ENCODE data around the gene ANTXR2. TPM values are rescaled to one million over a fixed set of nuclear protein-coding genes. Genes with fewer than 3 reads are reported as not detected.

ANTXR2 gene
- total RNA-seq, 2 experiments from 2014 or later = 15.3 to 16.7 TPM

DNA sequence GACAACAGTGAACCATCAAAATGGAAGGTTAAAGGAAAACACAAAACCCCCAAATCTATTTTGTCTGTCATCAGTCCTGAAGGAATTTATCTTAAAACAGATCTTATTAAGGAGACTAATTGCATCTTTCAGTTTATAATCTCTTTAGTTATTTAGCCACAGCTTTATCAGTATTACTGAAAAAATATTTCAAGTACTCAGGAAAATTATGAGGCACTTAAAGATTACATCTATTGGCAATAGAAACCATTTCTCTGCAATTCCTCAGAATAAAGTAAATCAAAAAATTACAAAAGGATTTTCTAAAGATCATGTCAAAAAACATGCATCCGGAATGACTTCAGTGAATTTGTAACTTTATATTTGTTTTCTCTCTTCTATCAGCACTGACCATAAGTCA is 35.2 kb downstream of the ANTXR2 start:
- no peak overlapping the region for H3K4me3 ChIP-seq (ENCODE audit: low read length)
- CTCF ChIA-PET = no interaction called here
- H3K27ac Mint-ChIP-seq = peak overlapping the region; percentile 58
- H3K9me3 Mint-ChIP-seq = no peaks in the 10 kb centered on the region
- POLR2A ChIA-PET = interaction anchor here (0.8 kb wide), 1 partner anchor 165 kb away, joined by 3 read pairs; no protein-coding TSS in a partner anchor
- H3K27ac ChIP-seq (ENCODE audit: low read depth in 1 of 2, low read length in 2 of 2) = no peak overlapping the region
- no peaks in the 10 kb centered on the region for H3K27me3 Mint-ChIP-seq
- H3K36me3 ChIP-seq (ENCODE audit: insufficient read depth, low read length) = peaks cover 10% of the 10 kb centered on the region
- H3K4me1 ChIP-seq (ENCODE audit: insufficient read depth, low read length) = peaks cover 12% of the 10 kb centered on the region
- peaks cover 23% of the 10 kb centered on the region for H3K4me1 Mint-ChIP-seq (ENCODE audit: low read depth)
- TF ChIP-seq, protein P1, sequence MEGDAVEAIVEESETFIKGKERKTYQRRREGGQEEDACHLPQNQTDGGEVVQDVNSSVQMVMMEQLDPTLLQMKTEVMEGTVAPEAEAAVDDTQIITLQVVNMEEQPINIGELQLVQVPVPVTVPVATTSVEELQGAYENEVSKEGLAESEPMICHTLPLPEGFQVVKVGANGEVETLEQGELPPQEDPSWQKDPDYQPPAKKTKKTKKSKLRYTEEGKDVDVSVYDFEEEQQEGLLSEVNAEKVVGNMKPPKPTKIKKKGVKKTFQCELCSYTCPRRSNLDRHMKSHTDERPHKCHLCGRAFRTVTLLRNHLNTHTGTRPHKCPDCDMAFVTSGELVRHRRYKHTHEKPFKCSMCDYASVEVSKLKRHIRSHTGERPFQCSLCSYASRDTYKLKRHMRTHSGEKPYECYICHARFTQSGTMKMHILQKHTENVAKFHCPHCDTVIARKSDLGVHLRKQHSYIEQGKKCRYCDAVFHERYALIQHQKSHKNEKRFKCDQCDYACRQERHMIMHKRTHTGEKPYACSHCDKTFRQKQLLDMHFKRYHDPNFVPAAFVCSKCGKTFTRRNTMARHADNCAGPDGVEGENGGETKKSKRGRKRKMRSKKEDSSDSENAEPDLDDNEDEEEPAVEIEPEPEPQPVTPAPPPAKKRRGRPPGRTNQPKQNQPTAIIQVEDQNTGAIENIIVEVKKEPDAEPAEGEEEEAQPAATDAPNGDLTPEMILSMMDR (IDR thresholded peaks at IDR 0.05) = no peak
- intact Hi-C loops (cut with DNase I, micrococcal nuclease) = no loop called here
- no peak overlapping the region for H3K4me3 Mint-ChIP-seq
- no peaks in the 10 kb centered on the region for H3K9me3 ChIP-seq (ENCODE audit: control insufficient read depth in 1 of 2, insufficient read depth in 1 of 2, low read length in 2 of 2)
- no peak for DNase-seq
- ATAC-seq (ENCODE audit: poor library complexity) = no peak
- no peaks in the 10 kb centered on the region for H3K27me3 ChIP-seq (ENCODE audit: control insufficient read depth in 1 of 2, insufficient read depth in 2 of 2, low read length in 2 of 2)
- H3K36me3 Mint-ChIP-seq (ENCODE audit: low read depth) = peaks cover 52% of the 10 kb centered on the region

DNA sequence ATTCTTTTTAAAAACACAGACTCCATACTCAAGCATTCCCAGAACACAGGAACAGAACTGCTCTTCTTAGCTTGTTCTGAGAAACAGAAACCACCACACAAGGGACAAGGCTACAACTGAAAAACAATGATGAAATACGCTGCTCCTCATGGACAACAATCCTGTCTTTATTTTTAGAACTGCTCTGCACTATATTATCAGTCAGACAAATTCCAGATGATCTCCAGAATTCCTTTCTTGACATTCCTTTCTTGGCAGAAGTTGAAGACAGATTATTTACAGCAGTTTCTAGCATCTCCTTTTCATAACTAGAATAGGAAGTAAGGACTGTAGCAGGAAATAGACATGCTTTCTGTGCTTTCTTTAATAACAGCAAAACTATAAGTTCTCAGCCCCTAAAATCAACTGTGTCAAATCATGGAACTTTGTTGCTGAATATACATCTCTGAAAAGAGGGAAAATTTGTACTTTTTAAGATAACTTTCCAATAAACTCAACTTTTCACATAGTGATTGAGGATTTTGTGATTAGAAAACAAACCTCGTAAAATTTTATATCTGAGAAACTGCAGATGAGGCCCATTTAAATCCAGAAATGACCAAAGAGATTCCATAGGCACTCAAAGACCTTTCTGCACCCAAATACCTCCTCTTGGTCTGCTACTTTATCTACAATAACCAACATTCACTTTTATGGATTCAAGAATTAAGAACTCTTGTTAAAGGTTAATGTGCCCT is 35.9 kb downstream of the ANTXR2 start:
- Histone ChIP-seq H3K4me1 (ENCODE audit: insufficient read depth, low read length) (peaks cover 12% of the 10 kb centered on the region), H3K9me3 (ENCODE audit: control insufficient read depth in 1 of 2, insufficient read depth in 1 of 2, low read length in 2 of 2) (no peaks in the 10 kb centered on the region), H3K36me3 (ENCODE audit: insufficient read depth, low read length) (peaks cover 16% of the 10 kb centered on the region), H3K27me3 (ENCODE audit: control insufficient read depth in 1 of 2, insufficient read depth in 2 of 2, low read length in 2 of 2) (no peaks in the 10 kb centered on the region), H3K4me3 (ENCODE audit: low read length) (no peak overlapping the region), H3K27ac (ENCODE audit: low read depth in 1 of 2, low read length in 2 of 2) (peak overlapping the region in 1 of 2 donors; percentile 40)
- Mint-ChIP-seq H3K4me1 (ENCODE audit: low read depth) (peaks cover 23% of the 10 kb centered on the region), H3K4me3 (peak overlapping the region; percentile 62), H3K36me3 (ENCODE audit: low read depth) (peaks cover 52% of the 10 kb centered on the region), H3K9me3 (no peaks in the 10 kb centered on the region), H3K27me3 (no peaks in the 10 kb centered on the region), H3K27ac (peak overlapping the region; percentile 58)
- DNase-seq = no peak
- no peak for ATAC-seq (ENCODE audit: poor library complexity)
- TF ChIP-seq, protein P1 (IDR thresholded peaks at IDR 0.05) = no peak
- intact Hi-C loops (cut with DNase I, micrococcal nuclease) = no loop called here
- POLR2A ChIA-PET = interaction anchor here (0.8 kb wide), 1 partner anchor 166 kb away, joined by 3 read pairs; no protein-coding TSS in a partner anchor
- CTCF ChIA-PET = interaction anchor here (0.7 kb wide), 1 partner anchor 18 kb away, joined by 3 read pairs; no protein-coding TSS in a partner anchor

DNA sequence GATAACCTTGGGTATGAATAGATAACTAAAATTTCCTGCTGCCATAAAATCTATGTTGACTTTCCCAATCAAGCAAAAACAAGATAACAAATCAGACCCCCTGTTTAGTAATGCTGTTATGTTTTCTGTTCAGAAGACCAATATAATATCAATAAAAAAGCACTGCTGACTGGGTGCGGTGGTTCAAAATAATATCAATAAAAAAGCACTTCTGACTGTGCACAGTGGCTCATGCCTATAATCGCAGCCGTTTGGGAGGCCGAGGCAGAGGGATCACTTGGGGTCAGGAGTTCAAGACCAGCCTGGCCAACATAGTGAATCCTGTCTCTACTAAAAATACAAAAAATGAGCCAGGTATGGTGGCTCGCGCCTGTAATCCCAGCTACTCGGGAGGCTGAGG is 36.7 kb downstream of the ANTXR2 start:
- Mint-ChIP-seq H3K36me3 (ENCODE audit: low read depth) (peaks cover 50% of the 10 kb centered on the region), H3K27ac (no peak overlapping the region), H3K4me1 (ENCODE audit: low read depth) (peaks cover 23% of the 10 kb centered on the region), H3K9me3 (no peaks in the 10 kb centered on the region), H3K4me3 (no peak overlapping the region), H3K27me3 (no peaks in the 10 kb centered on the region)
- Histone ChIP-seq H3K27me3 (ENCODE audit: control insufficient read depth in 1 of 2, insufficient read depth in 2 of 2, low read length in 2 of 2) (no peaks in the 10 kb centered on the region), H3K9me3 (ENCODE audit: control insufficient read depth in 1 of 2, insufficient read depth in 1 of 2, low read length in 2 of 2) (no peaks in the 10 kb centered on the region), H3K27ac (ENCODE audit: low read depth in 1 of 2, low read length in 2 of 2) (no peak overlapping the region), H3K36me3 (ENCODE audit: insufficient read depth, low read length) (peaks cover 22% of the 10 kb centered on the region), H3K4me1 (ENCODE audit: insufficient read depth, low read length) (peaks cover 12% of the 10 kb centered on the region), H3K4me3 (ENCODE audit: low read length) (no peak overlapping the region)
- DNase-seq = no peak
- TF ChIP-seq, protein P1 (IDR thresholded peaks at IDR 0.05) = no peak
- ATAC-seq (ENCODE audit: poor library complexity) = no peak
- CTCF ChIA-PET = interaction anchor here (0.7 kb wide), 1 partner anchor 17 kb away, joined by 3 read pairs; no protein-coding TSS in a partner anchor
- POLR2A ChIA-PET = no interaction called here
- intact Hi-C loops (cut with DNase I, micrococcal nuclease) = no loop called here

Measured in CD4-positive, alpha-beta T cell (primary cell).